Measurements from ENCODE around the gene LINC00237. TPM values are rescaled to one million over a fixed set of nuclear protein-coding genes. Genes with fewer than 3 reads are reported as not detected.

The LINC00237 gene
- total and polyA plus RNA-seq, 2 of the 8 experiments (the other 6 are each of a cell fraction or from before 2014, with no cell fraction given), result 0.28 to 1.4 TPM

GRCh38 chr20:21082584-21082983 is 23.6 kb downstream of the LINC00237 start (continued):
- TF ChIP-seq POLR2AphosphoS5 (IDR thresholded peaks at IDR 0.05; ENCODE audit: low read depth, low read length), result no peak
